Measurements from ENCODE around the gene IDI1. TPM values are rescaled to one million over a fixed set of nuclear protein-coding genes. Genes with fewer than 3 reads are reported as not detected.

Gene IDI1
- total and polyA plus RNA-seq, 2 of the 13 experiments (the other 11 are each of a cell fraction or from before 2014, with no cell fraction given): 44.4 to 145 TPM

DNA sequence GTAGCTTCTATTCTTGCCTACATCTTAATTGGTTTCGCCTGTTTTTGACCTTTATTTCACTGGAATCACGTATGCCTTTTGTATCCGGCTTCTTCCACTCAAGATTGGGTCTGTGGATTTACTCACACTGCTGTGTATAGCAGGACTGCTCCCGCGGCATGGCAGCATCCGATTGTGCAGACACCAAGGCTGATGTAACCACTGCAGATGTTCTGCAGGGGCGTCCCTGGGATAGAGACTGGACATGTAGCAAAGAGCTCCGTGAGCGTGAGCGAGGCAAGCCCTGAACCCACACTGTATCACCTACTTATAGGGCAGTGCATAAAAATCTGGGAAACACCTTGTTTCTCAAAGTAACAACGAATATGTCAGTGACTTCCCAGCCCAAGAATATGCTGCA lies 11.8 kb downstream of the IDI1 start (continued):
- TF ChIP-seq, protein P1, sequence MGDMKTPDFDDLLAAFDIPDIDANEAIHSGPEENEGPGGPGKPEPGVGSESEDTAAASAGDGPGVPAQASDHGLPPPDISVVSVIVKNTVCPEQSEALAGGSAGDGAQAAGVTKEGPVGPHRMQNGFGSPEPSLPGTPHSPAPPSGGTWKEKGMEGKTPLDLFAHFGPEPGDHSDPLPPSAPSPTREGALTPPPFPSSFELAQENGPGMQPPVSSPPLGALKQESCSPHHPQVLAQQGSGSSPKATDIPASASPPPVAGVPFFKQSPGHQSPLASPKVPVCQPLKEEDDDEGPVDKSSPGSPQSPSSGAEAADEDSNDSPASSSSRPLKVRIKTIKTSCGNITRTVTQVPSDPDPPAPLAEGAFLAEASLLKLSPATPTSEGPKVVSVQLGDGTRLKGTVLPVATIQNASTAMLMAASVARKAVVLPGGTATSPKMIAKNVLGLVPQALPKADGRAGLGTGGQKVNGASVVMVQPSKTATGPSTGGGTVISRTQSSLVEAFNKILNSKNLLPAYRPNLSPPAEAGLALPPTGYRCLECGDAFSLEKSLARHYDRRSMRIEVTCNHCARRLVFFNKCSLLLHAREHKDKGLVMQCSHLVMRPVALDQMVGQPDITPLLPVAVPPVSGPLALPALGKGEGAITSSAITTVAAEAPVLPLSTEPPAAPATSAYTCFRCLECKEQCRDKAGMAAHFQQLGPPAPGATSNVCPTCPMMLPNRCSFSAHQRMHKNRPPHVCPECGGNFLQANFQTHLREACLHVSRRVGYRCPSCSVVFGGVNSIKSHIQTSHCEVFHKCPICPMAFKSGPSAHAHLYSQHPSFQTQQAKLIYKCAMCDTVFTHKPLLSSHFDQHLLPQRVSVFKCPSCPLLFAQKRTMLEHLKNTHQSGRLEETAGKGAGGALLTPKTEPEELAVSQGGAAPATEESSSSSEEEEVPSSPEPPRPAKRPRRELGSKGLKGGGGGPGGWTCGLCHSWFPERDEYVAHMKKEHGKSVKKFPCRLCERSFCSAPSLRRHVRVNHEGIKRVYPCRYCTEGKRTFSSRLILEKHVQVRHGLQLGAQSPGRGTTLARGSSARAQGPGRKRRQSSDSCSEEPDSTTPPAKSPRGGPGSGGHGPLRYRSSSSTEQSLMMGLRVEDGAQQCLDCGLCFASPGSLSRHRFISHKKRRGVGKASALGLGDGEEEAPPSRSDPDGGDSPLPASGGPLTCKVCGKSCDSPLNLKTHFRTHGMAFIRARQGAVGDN (CRISPR knock-in tag; IDR thresholded peaks at IDR 0.05): no peak
- TF ChIP-seq HNF4A (CRISPR knock-in tag; IDR thresholded peaks at IDR 0.05): no peak
- TF ChIP-seq, protein P2, sequence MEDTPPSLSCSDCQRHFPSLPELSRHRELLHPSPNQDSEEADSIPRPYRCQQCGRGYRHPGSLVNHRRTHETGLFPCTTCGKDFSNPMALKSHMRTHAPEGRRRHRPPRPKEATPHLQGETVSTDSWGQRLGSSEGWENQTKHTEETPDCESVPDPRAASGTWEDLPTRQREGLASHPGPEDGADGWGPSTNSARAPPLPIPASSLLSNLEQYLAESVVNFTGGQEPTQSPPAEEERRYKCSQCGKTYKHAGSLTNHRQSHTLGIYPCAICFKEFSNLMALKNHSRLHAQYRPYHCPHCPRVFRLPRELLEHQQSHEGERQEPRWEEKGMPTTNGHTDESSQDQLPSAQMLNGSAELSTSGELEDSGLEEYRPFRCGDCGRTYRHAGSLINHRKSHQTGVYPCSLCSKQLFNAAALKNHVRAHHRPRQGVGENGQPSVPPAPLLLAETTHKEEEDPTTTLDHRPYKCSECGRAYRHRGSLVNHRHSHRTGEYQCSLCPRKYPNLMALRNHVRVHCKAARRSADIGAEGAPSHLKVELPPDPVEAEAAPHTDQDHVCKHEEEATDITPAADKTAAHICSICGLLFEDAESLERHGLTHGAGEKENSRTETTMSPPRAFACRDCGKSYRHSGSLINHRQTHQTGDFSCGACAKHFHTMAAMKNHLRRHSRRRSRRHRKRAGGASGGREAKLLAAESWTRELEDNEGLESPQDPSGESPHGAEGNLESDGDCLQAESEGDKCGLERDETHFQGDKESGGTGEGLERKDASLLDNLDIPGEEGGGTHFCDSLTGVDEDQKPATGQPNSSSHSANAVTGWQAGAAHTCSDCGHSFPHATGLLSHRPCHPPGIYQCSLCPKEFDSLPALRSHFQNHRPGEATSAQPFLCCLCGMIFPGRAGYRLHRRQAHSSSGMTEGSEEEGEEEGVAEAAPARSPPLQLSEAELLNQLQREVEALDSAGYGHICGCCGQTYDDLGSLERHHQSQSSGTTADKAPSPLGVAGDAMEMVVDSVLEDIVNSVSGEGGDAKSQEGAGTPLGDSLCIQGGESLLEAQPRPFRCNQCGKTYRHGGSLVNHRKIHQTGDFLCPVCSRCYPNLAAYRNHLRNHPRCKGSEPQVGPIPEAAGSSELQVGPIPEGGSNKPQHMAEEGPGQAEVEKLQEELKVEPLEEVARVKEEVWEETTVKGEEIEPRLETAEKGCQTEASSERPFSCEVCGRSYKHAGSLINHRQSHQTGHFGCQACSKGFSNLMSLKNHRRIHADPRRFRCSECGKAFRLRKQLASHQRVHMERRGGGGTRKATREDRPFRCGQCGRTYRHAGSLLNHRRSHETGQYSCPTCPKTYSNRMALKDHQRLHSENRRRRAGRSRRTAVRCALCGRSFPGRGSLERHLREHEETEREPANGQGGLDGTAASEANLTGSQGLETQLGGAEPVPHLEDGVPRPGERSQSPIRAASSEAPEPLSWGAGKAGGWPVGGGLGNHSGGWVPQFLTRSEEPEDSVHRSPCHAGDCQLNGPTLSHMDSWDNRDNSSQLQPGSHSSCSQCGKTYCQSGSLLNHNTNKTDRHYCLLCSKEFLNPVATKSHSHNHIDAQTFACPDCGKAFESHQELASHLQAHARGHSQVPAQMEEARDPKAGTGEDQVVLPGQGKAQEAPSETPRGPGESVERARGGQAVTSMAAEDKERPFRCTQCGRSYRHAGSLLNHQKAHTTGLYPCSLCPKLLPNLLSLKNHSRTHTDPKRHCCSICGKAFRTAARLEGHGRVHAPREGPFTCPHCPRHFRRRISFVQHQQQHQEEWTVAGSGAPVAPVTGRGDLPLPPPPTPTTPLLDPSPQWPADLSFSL (CRISPR knock-in tag; IDR thresholded peaks at IDR 0.05): no peak
- no peak for TF ChIP-seq ZNF749 (CRISPR knock-in tag; IDR thresholded peaks at IDR 0.05; ENCODE audit: borderline replicate concordance)
- TF ChIP-seq, protein P3, sequence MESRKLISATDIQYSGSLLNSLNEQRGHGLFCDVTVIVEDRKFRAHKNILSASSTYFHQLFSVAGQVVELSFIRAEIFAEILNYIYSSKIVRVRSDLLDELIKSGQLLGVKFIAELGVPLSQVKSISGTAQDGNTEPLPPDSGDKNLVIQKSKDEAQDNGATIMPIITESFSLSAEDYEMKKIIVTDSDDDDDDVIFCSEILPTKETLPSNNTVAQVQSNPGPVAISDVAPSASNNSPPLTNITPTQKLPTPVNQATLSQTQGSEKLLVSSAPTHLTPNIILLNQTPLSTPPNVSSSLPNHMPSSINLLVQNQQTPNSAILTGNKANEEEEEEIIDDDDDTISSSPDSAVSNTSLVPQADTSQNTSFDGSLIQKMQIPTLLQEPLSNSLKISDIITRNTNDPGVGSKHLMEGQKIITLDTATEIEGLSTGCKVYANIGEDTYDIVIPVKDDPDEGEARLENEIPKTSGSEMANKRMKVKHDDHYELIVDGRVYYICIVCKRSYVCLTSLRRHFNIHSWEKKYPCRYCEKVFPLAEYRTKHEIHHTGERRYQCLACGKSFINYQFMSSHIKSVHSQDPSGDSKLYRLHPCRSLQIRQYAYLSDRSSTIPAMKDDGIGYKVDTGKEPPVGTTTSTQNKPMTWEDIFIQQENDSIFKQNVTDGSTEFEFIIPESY (CRISPR knock-in tag; IDR thresholded peaks at IDR 0.05): no peak
- TF ChIP-seq SP140L (CRISPR knock-in tag; IDR thresholded peaks at IDR 0.05; ENCODE audit: borderline replicate concordance): no peak
- no peak for TF ChIP-seq ZNF670 (CRISPR knock-in tag; IDR thresholded peaks at IDR 0.05; ENCODE audit: borderline replicate concordance)
- TF ChIP-seq NFKBIZ (CRISPR knock-in tag; IDR thresholded peaks at IDR 0.05): no peak
- no peak for TF ChIP-seq ZNF136 (CRISPR knock-in tag; IDR thresholded peaks at IDR 0.05; ENCODE audit: low read depth)
